IPS-NIHi11 (cell line): ENCODE measurements around the gene CDH15.
"Not testable (repeated sequence)": the region's sequence is repeated elsewhere in the genome, so short reads cannot be mapped to it uniquely, and the experiment has no call there.

Experiments used
- DNase-seq: peaks from one replicate; pipeline ENCODE4 v3.0.0; 2012; ENCODE audit warnings: mixed read lengths, low spot score

The CDH15 gene

GRCh38 chr16:89233678-89234490 lies 62.3 kb downstream of the CDH15 start:
- no peak for DNase-seq

- DNase-seq = no peak
These were observed 66.2 kb downstream of the CDH15 start for GRCh38 chr16:89237733-89238132.

- peak; percentile 74 for DNase-seq
These were observed 69.8 kb downstream of the CDH15 start for GRCh38 chr16:89241187-89242007.

GRCh38 chr16:89242795-89243200 lies 71.2 kb downstream of the CDH15 start:
- DNase-seq = no peak

GRCh38 chr16:89243664-89244063 lies 72.1 kb downstream of the CDH15 start:
- no peak for DNase-seq

- not testable (repeated sequence) for DNase-seq
These were observed 72.7 kb downstream of the CDH15 start for GRCh38 chr16:89244264-89244663.

DNA sequence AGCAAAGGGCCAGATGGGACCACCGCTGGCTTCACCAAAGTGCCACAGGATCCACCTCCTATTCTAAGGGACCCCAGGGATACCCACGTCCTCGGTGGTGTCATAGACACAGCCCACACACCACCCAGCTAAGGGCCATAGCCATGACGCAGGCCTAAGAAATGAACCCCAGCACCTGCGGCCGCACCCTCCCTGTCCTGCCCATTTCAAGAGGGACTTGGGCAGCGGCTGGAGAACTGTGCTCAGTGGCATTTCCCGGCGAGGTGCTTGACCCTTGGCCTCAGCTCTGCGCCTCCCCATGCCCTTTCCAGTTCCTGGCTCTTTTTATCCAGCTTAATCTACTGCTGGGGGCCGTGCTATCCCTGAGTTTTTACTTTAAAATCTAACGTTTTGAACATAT lies 73.2 kb downstream of the CDH15 start:
- no peak for DNase-seq
